CD4-positive, alpha-beta T cell (primary cell): Measurements from ENCODE around the gene TMEM237. TPM values are rescaled to one million over a fixed set of nuclear protein-coding genes. Genes with fewer than 3 reads are reported as not detected.
A peak's percentile ranks its signal among the peaks of the same experiment; 100 is the strongest.

Experiments
- ATAC-seq: fragments of 200-7000 bp; cut with Tn5 transposase; one replicate; pipeline ENCODE4 v1.10.0; 2022; ENCODE audit warnings: mild to moderate bottlenecking; ENCODE audit not compliant: poor library complexity
- CTCF ChIA-PET: fragments of 350-600 bp; sonication (Branson Sonifier 250); formaldehyde crosslinking; loops from one replicate; lab custom pipeline; 2021; ENCODE audit warnings: antibody characterized with exemption, inconsistent platforms; lab: Charles Lee
- POLR2A ChIA-PET: fragments of 350-600 bp; sonication (Branson Sonifier 250); formaldehyde crosslinking; loops from one replicate; lab custom pipeline; 2021; ENCODE audit warnings: antibody characterized with exemption, inconsistent platforms; lab: Charles Lee
- DNase-seq, 14 experiments: peaks; one replicate each; pipeline ENCODE4 v3.0.0-alpha.2; 2013 to 2020; ENCODE audit warnings: mixed read lengths in 2 of 14
- H3K27ac ChIP-seq, 2 donors: one replicate each; pipeline versions ENCODE4 v1.5.1 to v1.7.0; 2013; ENCODE audit warnings: low read length in 2 of 2, low read depth in 1 of 2, mild to moderate bottlenecking in 1 of 2
- H3K27me3 ChIP-seq, 2 experiments: 1 replicate in 1 of 2; 2 replicates in 1 of 2; pipeline versions ENCODE4 v1.6.1 to v1.7.0; 2013; ENCODE audit warnings: low read length in 2 of 2, control low read depth in 1 of 2, mild to moderate bottlenecking in 1 of 2, moderate library complexity in 1 of 2; ENCODE audit not compliant: insufficient read depth in 2 of 2, control insufficient read depth in 1 of 2
- H3K36me3 ChIP-seq: one replicate; pipeline ENCODE4 v1.6.1; 2013; ENCODE audit warnings: low read length, control low read depth; ENCODE audit not compliant: insufficient read depth
- H3K4me1 ChIP-seq: one replicate; pipeline ENCODE4 v1.6.1; 2013; ENCODE audit warnings: low read length, control low read depth; ENCODE audit not compliant: insufficient read depth
- H3K4me3 ChIP-seq: one replicate; pipeline ENCODE4 v1.5.1; 2013; ENCODE audit warnings: mild to moderate bottlenecking, low read length, moderate library complexity
- H3K9me3 ChIP-seq, 2 experiments: 1 replicate in 1 of 2; 2 replicates in 1 of 2; pipeline versions ENCODE4 v1.6.1 to v1.7.0; 2013; ENCODE audit warnings: low read length in 2 of 2, mild to moderate bottlenecking in 2 of 2, control low read depth in 1 of 2, moderate library complexity in 1 of 2; ENCODE audit not compliant: control insufficient read depth in 1 of 2, insufficient read depth in 1 of 2
- H3K27ac Mint-ChIP-seq: one replicate; pipeline ENCODE4 v1.8.0; 2020; ENCODE audit warnings: mixed read lengths
- H3K27me3 Mint-ChIP-seq: one replicate; pipeline ENCODE4 v1.8.0; 2021; ENCODE audit warnings: mixed read lengths
- H3K36me3 Mint-ChIP-seq: one replicate; pipeline ENCODE4 v1.8.0; 2021; ENCODE audit warnings: low read depth, mixed read lengths
- H3K4me1 Mint-ChIP-seq: one replicate; pipeline ENCODE4 v1.8.0; 2021; ENCODE audit warnings: low read depth, mixed read lengths
- H3K4me3 Mint-ChIP-seq: one replicate; pipeline ENCODE4 v1.8.0; 2020; ENCODE audit warnings: mild to moderate bottlenecking, mixed read lengths
- H3K9me3 Mint-ChIP-seq: one replicate; pipeline ENCODE4 v1.8.0; 2020; ENCODE audit warnings: mixed read lengths
- intact Hi-C, 2 experiments: fragments of 100-400 bp; cut with DNase I in 1 of 2; cut with micrococcal nuclease in 1 of 2; formaldehyde crosslinking; loops; one replicate each; pipeline versions ENCODE4 v1.15.1 to v1.9.0; 2023 to 2025; cut with DNase I, micrococcal nuclease
- total RNA-seq, 174 experiments: library from RNA in 2 of 174; stranded (reverse) in 2 of 174; gene quantifications; one replicate each; pipeline ENCODE4 v1.2.3 and lab custom pipeline; 2021 to 2026
- TF ChIP-seq, protein P1 (sequence below): fragments of 200-600 bp; IDR thresholded peaks from one replicate; pipeline ENCODE4 v1.8.0; 2022; ENCODE audit warnings: antibody characterized with exemption, mild to moderate bottlenecking

The TMEM237 gene
- total RNA-seq, 2 experiments from 2014 or later, result 4.0 to 4.6 TPM

DNA sequence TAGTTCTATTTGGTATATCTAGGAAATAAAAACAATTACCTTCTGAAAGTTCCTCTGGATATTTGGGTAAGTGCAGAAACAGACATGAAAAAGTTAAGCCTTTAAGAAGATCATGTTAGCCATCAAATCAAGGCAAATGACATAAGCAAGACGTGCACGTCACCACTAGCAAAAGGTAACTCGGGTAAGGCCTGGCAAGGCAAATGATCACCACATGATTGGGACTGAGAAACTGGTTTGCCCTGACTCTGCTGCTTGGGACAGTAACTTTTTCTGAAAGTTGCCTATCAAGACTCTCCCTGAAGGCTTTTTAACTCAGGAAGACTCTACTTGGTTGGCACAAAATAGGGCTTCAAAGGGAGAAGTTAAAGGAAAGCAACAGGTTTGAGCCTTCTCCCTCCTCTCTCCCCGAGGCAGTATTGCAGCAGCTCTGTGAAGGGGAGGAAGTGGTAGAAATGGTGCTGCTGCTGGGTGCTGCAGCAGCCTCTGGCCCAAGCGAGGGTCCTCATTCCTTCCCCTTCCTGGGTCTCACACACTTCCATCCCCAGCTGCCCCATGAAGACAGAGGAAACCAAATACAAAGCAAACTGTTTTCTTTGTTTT lies 17.1 kb upstream of the TMEM237 start:
- ChIA-PET CTCF (interaction anchor here (0.9 kb wide), 1 partner anchor 10 kb away, joined by 3 read pairs; no protein-coding TSS in a partner anchor), POLR2A (interaction anchor here (0.7 kb wide), 1 partner anchor 352 kb away, joined by 3 read pairs; no protein-coding TSS in a partner anchor)
- H3K36me3 ChIP-seq, result no peaks in the 10 kb centered on the region
- H3K4me3 ChIP-seq, result no peak overlapping the region
- no peaks in the 10 kb centered on the region for H3K9me3 ChIP-seq
- Mint-ChIP-seq H3K27ac (no peak overlapping the region), H3K27me3 (no peaks in the 10 kb centered on the region), H3K4me3 (no peak overlapping the region), H3K9me3 (no peaks in the 10 kb centered on the region), H3K36me3 (no peaks in the 10 kb centered on the region), H3K4me1 (no peaks in the 10 kb centered on the region)
- ATAC-seq (no peak), DNase-seq (no peak)
- H3K4me1 ChIP-seq, result no peaks in the 10 kb centered on the region
- no peaks in the 10 kb centered on the region for H3K27me3 ChIP-seq
- no peak overlapping the region for H3K27ac ChIP-seq
- TF ChIP-seq, protein P1, sequence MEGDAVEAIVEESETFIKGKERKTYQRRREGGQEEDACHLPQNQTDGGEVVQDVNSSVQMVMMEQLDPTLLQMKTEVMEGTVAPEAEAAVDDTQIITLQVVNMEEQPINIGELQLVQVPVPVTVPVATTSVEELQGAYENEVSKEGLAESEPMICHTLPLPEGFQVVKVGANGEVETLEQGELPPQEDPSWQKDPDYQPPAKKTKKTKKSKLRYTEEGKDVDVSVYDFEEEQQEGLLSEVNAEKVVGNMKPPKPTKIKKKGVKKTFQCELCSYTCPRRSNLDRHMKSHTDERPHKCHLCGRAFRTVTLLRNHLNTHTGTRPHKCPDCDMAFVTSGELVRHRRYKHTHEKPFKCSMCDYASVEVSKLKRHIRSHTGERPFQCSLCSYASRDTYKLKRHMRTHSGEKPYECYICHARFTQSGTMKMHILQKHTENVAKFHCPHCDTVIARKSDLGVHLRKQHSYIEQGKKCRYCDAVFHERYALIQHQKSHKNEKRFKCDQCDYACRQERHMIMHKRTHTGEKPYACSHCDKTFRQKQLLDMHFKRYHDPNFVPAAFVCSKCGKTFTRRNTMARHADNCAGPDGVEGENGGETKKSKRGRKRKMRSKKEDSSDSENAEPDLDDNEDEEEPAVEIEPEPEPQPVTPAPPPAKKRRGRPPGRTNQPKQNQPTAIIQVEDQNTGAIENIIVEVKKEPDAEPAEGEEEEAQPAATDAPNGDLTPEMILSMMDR, result no peak
- intact Hi-C loops, result no loop called here

DNA sequence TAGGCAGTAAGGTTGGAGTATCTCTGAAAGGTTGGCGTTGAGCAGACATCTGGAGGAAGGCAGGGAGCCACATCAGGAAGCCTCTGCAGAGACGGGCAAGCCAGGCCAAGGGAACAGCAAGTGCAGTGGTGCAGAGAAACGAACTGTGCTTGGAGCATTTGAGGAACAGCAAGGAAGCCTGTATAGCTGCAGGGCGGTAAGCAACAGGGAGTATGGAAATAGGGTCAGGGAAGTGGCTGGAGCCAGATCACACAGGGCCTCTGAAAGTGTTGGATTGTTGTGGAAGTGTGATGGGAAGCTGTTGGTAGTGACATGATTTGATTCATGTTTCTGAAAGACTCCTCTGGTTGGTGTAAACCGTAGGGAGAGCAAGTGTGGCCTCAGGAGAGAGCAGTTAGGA lies 13.4 kb upstream of the TMEM237 start:
- intact Hi-C loops, result no loop called here
- Mint-ChIP-seq H3K9me3 (no peaks in the 10 kb centered on the region), H3K4me1 (no peaks in the 10 kb centered on the region), H3K27me3 (peaks cover 6% of the 10 kb centered on the region), H3K4me3 (no peak overlapping the region), H3K36me3 (no peaks in the 10 kb centered on the region), H3K27ac (no peak overlapping the region)
- Histone ChIP-seq H3K4me1 (no peaks in the 10 kb centered on the region), H3K4me3 (no peak overlapping the region), H3K36me3 (no peaks in the 10 kb centered on the region), H3K27ac (no peak overlapping the region), H3K27me3 (peaks cover 0 to 1% of the 10 kb centered on the region in 2 experiments), H3K9me3 (no peaks in the 10 kb centered on the region)
- TF ChIP-seq, protein P1, result no peak
- ChIA-PET CTCF (no interaction called here), POLR2A (interaction anchor here (0.6 kb wide), 1 partner anchor 1587 kb away, joined by 3 read pairs; no protein-coding TSS in a partner anchor)
- DNase-seq, result no peak
- ATAC-seq, result no peak

DNA sequence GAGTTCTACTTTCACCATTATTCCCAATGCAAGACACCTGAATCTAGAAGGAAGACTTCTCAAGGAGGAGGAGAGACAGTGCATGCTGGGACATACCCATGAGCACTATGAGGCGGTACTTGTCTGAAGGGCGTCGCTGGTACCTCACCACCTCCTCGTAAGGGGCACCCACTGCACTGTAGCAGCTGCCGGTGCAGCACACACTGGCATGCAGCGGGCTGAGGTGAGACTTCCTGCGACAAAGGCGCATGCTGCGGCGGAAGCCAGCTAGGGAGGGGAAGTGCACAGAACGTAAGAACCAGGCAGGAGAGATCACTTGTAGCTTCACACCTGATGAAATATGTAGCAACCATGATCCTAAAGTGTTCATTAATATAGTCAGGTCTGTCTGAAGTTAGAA lies 12.8 kb upstream of the TMEM237 start:
- no peaks in the 10 kb centered on the region for H3K36me3 Mint-ChIP-seq
- H3K9me3 Mint-ChIP-seq, result no peaks in the 10 kb centered on the region
- Histone ChIP-seq H3K27me3 (peaks cover 0 to 4% of the 10 kb centered on the region in 2 experiments), H3K4me1 (no peaks in the 10 kb centered on the region), H3K27ac (no peak overlapping the region), H3K4me3 (no peak overlapping the region), H3K9me3 (no peaks in the 10 kb centered on the region), H3K36me3 (no peaks in the 10 kb centered on the region)
- H3K27me3 Mint-ChIP-seq, result peaks cover 9% of the 10 kb centered on the region
- intact Hi-C loops, result no loop called here
- no peak for ATAC-seq
- no peaks in the 10 kb centered on the region for H3K4me1 Mint-ChIP-seq
- peak in 3 of 14 experiments; percentile 27 to 69 (median 39) for DNase-seq
- no peak overlapping the region for H3K27ac Mint-ChIP-seq
- no peak overlapping the region for H3K4me3 Mint-ChIP-seq
- ChIA-PET POLR2A (no interaction called here), CTCF (no interaction called here)
- TF ChIP-seq, protein P1, result no peak
